ENCODE measurements around the gene CCNI.

Gene CCNI

GRCh38 chr4:77075869-77076799 is at the start of gene CCNI:
CCNI (minus strand) TSS chr4:77075989; CDS start chr4:77066362, 9,627 bp downstream.
- TF ChIP-seq ZFX (IDR thresholded peaks at IDR 0.05): no peak
- TF ChIP-seq CTCF (conservative IDR thresholded peaks at IDR 0.05): no peak
- peak within 1 kb of the TSS; percentile 96 for H3K27ac ChIP-seq

- TF ChIP-seq ZFX (IDR thresholded peaks at IDR 0.05) (no peak), CTCF (conservative IDR thresholded peaks at IDR 0.05) (no peak)
- H3K27ac ChIP-seq: no peak overlapping the region
Measured at GRCh38 chr4:77124576-77124975, 48.8 kb upstream of the CCNI start.

- no peak overlapping the region for H3K27ac ChIP-seq
- TF ChIP-seq CTCF (conservative IDR thresholded peaks at IDR 0.05): no peak
- TF ChIP-seq ZFX (IDR thresholded peaks at IDR 0.05): no peak
Measured at GRCh38 chr4:77123411-77123810, 47.6 kb upstream of the CCNI start.

- TF ChIP-seq ZFX (IDR thresholded peaks at IDR 0.05) (no peak), CTCF (conservative IDR thresholded peaks at IDR 0.05) (no peak)
- no peak overlapping the region for H3K27ac ChIP-seq
Measured at GRCh38 chr4:77122656-77123055, 46.9 kb upstream of the CCNI start.

- no peak for TF ChIP-seq ZFX (IDR thresholded peaks at IDR 0.05)
- TF ChIP-seq CTCF (conservative IDR thresholded peaks at IDR 0.05): no peak
- H3K27ac ChIP-seq: no peak overlapping the region
Measured at GRCh38 chr4:77121736-77122240, 46.0 kb upstream of the CCNI start.

GRCh38 chr4:77120886-77121508 is 45.2 kb upstream of the CCNI start:
- no peak overlapping the region for H3K27ac ChIP-seq
- TF ChIP-seq ZFX (IDR thresholded peaks at IDR 0.05): no peak
- no peak for TF ChIP-seq CTCF (conservative IDR thresholded peaks at IDR 0.05)

GRCh38 chr4:77117721-77118120 is 41.9 kb upstream of the CCNI start:
- TF ChIP-seq ZFX (IDR thresholded peaks at IDR 0.05) (no peak), CTCF (conservative IDR thresholded peaks at IDR 0.05) (no peak)
- H3K27ac ChIP-seq: no peak overlapping the region
